Mucosa of descending colon (tissue), 3 donors: ENCODE measurements around the gene FPGS. TPM values are rescaled to one million over a fixed set of nuclear protein-coding genes. Genes with fewer than 3 reads are reported as not detected.
"Not testable (repeated sequence)": the region's sequence is repeated elsewhere in the genome, so short reads cannot be mapped to it uniquely, and the experiment has no call there.

Source experiments
- ATAC-seq: fragments of 200-7000 bp; cut with Tn5 transposase; one replicate; pipeline ENCODE4 v1.9.1; 2020; ENCODE audit warnings: mild to moderate bottlenecking, moderate library complexity
- DNase-seq, 3 donors: peaks; one replicate each; pipeline ENCODE4 v3.0.0-alpha.2; 2020
- H3K36me3 ChIP-seq: fragments of 200-600 bp; one replicate; pipeline ENCODE4 v1.8.0; 2021; ENCODE audit warnings: low read depth, mild to moderate bottlenecking
- H3K4me1 ChIP-seq: fragments of 200-600 bp; one replicate; pipeline ENCODE4 v1.8.0; 2021; ENCODE audit warnings: low read depth, mild to moderate bottlenecking
- H3K4me3 ChIP-seq: fragments of 200-600 bp; one replicate; pipeline ENCODE4 v1.8.0; 2021; ENCODE audit warnings: mild to moderate bottlenecking
- H3K9me3 ChIP-seq: fragments of 200-600 bp; one replicate; pipeline ENCODE4 v1.8.0; 2021; ENCODE audit warnings: mild to moderate bottlenecking
- intact Hi-C, 2 donors: fragments of 100-400 bp; cut with DNase I in 1 of 2; cut with micrococcal nuclease in 1 of 2; formaldehyde crosslinking; loops; one replicate each; pipeline versions ENCODE4 v1.11.0 to v1.11.1; 2022; cut with DNase I, micrococcal nuclease
- total RNA-seq, 3 donors: library from RNA; stranded (reverse); fragmentation: NEBNext Ultra II Directional in 2 of 3; extraction: Animal tissue kit (Norgen Biotek cat#: 25700) in 2 of 3; gene quantifications; one replicate each; pipeline versions ENCODE4 v1.2.1 to v1.2.4, GENCODE V29; 2021 to 2023
- TF ChIP-seq, protein P1 (sequence below): fragments of 200-600 bp; IDR thresholded peaks from one replicate; pipeline ENCODE4 v1.8.0; 2022; ENCODE audit warnings: antibody characterized with exemption, mild to moderate bottlenecking
- donor health status: DM: no; HTN: no; CAD: no; lungs with moderate emphysema.
- donor health status: DM: no; HTN: no; CAD: no.
- donor health status: DM: no; HTN: yes; CAD: no.

FPGS gene
- total RNA-seq, 3 donors from 2014 or later = 41.0 to 46.5 (median 41.3) TPM

DNA sequence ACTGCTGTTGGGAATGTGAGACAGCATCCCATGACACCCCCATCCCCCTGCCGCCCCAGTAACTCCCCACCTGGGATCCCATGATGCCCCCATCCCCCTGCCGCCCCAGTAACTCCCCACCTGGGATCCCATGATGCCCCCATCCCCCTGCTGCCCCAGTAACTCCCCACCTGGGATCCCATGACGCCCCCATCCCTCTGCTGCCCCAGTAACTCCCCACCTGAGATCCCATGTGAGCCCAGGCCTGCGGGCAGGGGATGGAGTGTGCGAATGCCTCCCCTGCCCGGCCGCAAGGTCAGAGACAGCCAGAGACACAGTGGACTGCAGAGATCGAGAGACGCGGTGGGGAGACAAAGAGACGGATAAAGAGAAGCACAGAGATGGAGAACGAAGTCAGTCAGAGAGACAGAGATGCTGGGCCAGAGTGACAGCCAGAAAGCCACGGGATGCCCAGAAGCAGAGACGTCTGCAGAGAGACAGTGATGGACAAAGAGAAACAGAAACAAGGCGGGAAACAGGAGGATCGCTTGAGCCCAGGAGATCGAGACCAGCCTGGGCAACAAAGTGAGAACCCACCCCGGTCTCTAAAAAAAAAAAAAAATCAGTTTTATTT, 25.2 kb upstream of the FPGS start:
- ATAC-seq = no peak
- peaks cover 2% of the 10 kb centered on the region for H3K4me1 ChIP-seq
- H3K4me3 ChIP-seq = peak overlapping the region; percentile 6
- peak in 1 of 3 donors; percentile 57 for DNase-seq
- intact Hi-C loops = no loop called here
- H3K36me3 ChIP-seq = no peaks in the 10 kb centered on the region
- no peaks in the 10 kb centered on the region for H3K9me3 ChIP-seq
- TF ChIP-seq, protein P1, sequence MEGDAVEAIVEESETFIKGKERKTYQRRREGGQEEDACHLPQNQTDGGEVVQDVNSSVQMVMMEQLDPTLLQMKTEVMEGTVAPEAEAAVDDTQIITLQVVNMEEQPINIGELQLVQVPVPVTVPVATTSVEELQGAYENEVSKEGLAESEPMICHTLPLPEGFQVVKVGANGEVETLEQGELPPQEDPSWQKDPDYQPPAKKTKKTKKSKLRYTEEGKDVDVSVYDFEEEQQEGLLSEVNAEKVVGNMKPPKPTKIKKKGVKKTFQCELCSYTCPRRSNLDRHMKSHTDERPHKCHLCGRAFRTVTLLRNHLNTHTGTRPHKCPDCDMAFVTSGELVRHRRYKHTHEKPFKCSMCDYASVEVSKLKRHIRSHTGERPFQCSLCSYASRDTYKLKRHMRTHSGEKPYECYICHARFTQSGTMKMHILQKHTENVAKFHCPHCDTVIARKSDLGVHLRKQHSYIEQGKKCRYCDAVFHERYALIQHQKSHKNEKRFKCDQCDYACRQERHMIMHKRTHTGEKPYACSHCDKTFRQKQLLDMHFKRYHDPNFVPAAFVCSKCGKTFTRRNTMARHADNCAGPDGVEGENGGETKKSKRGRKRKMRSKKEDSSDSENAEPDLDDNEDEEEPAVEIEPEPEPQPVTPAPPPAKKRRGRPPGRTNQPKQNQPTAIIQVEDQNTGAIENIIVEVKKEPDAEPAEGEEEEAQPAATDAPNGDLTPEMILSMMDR = no peak

DNA sequence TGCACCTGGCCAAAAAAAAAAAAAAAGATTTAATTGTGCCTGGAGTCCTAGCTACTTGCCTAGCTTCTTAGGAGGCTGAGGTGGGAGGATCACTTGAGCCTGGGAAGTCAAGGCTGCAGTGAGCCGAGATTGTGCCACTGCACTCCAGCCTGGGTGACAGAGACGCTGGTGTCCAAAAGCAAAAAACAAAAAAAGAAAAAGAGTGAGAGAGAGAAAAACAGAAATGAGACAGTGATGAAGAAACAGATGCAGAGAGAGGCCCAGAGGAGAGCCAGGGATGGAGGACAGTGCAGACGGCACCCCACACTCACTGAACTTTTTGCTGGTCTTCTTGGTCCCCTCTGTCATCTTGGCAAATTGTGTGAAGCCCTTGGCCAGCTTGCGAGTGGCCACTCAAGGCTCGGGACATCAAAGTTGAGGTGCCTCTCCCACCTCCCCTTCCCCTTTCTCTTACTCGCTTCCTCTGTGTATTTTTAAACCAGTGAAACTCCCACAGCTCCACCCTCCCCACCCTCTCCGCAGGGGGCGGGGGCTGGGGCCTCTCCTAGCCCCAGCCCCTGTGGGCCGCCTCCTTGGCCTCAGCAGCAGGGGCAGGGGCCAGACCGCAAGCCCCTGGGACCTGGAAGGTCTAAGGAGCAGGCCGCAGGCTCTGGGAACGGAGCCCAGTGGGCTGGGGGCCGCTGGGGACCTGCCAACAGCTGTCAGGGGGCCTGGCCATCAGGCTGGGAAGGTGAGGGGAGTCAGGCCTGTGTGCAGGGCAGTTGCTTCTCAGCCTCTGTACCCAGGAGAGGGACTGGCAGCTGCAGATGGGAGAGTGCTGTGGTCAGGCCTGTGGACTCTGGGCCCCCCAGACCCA, 24.2 kb upstream of the FPGS start, which contains the start of gene SH2D3C:
TSS of gene SH2D3C (minus strand) at position 387 of the 856 bp plus-strand sequence. CDS start at position 348, 39 bp downstream.
- DNase-seq = peak; percentile 50 to 77 (median 63)
- intact Hi-C loops = no loop called here
- peak; percentile 55 for ATAC-seq

DNA sequence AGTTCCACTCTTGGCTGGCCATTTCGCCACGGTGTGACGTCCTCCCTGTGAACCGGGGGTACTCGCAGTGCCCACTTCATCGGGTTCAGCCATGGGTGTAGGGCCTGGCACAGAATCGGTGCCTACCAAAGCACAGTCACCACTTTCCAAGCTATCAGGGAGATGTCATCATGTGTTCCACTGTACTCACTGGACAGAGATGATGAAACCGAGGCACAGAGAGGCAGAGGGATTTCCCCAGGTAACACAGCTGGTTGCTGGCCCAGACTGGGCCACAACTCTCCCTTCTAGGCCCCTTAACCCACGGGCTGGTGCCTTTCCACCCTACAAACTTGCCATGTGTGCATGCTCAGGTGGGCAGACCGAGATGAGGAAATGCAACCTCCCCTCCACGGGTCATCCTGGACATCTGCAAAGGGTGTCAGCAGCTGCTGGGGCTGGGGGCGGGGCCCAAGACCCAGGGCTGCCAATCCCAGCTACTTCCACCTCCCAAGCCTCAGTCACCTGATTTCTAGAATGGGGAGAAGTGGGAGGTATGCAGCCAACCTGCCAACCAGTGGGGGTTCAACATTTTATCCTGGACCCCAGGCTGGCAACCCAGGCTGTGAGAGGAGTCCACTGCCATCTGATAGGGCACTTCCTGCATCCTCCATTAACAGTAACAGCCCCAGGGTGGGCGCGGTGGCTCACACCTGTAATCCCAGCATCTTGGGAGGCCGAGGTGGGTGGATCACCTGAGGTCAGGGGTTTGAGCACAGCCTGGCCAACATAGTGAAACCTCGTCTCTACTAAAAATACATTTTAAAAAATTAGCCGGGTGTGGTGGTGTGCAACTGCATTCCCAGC, 23.3 kb upstream of the FPGS start:
- Histone ChIP-seq H3K4me1 (peaks cover 8% of the 10 kb centered on the region), H3K9me3 (no peaks in the 10 kb centered on the region), H3K36me3 (no peaks in the 10 kb centered on the region), H3K4me3 (no peak overlapping the region)
- intact Hi-C loops = no loop called here
- peak; percentile 39 for ATAC-seq
- DNase-seq = peak; percentile 50 to 74 (median 52)
- TF ChIP-seq, protein P1 = no peak

More for the DNA sequence above, 24.2 kb upstream of the FPGS start, which contains the start of gene SH2D3C:
- TF ChIP-seq, protein P1 = no peak
- Histone ChIP-seq H3K4me3 (peak within 1 kb of the TSS; percentile 6), H3K9me3 (no peaks in the 10 kb centered on the region), H3K4me1 (peaks cover 2% of the 10 kb centered on the region), H3K36me3 (no peaks in the 10 kb centered on the region)

DNA sequence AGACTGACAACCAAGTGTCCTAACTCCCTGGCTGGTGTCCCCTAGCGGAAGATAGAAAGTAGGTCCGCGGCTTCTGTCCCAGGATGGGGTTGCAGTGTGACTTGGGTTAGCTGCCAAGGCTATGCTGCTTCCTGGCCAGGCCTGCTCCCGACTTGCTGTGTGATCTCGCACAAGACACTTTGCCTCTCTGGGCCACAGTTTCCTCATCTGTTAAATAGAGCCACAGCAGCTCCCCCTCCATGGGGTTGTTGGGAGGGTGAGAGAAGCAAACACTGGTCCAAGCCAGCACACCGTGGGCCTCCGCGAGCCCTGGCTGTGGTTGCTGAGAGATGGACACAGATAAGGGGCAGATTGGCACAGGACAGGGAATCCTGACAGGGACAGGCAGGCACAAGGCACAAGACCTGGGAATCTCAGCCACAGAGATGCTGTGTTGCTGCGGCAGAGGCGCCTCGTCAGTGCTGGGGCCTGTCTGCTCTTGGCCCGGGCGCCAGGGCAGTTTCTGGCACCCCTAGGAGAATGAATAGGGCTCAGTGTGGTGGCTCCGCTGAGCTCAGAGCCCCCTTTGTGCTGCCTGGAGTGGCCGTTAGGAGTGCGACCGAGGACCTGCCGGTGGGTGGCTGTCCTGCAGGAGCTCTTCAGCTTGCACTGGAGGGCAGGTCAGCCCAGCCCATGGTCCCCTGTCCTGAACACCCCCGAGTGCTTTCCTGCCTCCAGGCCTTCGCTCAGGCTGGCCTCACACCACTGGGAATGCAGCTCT, 22.4 kb upstream of the FPGS start:
- Histone ChIP-seq H3K4me3 (no peak overlapping the region), H3K4me1 (peaks cover 12% of the 10 kb centered on the region), H3K36me3 (no peaks in the 10 kb centered on the region), H3K9me3 (no peaks in the 10 kb centered on the region)
- DNase-seq (no peak), ATAC-seq (no peak)
- intact Hi-C loops = loop anchor here in 1 of 2 donors (5.0 kb wide), 1 partner anchor 43 kb away; the partner anchor contains the start of gene TOR2A
- TF ChIP-seq, protein P1 = no peak

DNA sequence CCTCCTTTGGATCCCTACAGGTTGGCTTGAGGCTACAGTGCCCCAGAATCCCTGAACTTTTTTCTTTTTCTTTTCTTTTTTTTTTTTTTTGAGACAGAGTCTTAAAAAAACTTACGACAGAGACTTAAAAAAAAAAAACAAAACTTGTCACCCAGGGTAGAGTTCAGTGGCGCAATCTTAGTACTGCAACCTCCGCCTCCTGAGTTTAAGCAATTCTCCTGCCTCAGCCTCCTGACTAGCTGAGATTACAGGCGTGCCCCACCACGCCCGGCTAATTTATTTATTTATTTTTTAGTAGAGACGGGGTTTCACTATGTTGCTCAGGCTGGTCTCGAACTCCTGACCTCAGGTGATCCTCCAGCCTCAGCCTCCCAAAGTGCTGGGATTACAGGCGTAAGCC, 21.8 kb upstream of the FPGS start:
- not testable (repeated sequence) for DNase-seq, H3K4me3 ChIP-seq, H3K9me3 ChIP-seq, ATAC-seq, H3K36me3 ChIP-seq
- intact Hi-C loops = loop anchor here in 1 of 2 donors (5.0 kb wide), 1 partner anchor 44 kb away; the partner anchor contains the start of gene TOR2A
- H3K4me1 ChIP-seq = peaks cover 12% of the 10 kb centered on the region
